ENCODE measurements around the gene SLC38A3. TPM values are rescaled to one million over a fixed set of nuclear protein-coding genes. Genes with fewer than 3 reads are reported as not detected.
A peak's percentile ranks its signal among the peaks of the same experiment; 100 is the strongest.

Gene SLC38A3
- total RNA-seq, 2 experiments from 2014 or later = 0.22 TPM; not detected in 1

DNA sequence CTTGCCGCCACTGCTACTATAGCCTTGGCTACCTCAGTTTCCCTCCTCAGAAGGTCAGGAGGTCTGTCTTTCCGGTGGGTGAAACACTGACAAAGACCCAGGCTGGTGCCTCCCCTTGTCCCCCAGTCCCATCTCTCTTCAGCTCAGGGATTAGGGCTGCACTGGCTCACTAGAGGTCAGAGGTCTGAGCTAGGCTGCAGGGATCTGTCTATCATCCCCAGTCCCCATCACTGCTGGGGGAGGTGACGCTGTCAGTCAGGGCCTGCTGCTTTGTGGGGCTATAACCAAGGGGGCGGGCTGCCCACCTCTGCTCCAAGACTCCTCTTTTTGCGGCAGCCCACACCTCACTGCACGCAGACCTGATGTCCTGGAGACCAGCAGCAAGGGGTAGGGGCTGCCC is 36.3 kb upstream of the SLC38A3 start:
- no peaks in the 10 kb centered on the region for H3K9me3 Mint-ChIP-seq
- ChIA-PET POLR2A (no interaction called here), CTCF (interaction anchor here (0.8 kb wide), 1 partner anchor 26 kb away, joined by 3 read pairs; no protein-coding TSS in a partner anchor)
- intact Hi-C loops (cut with micrococcal nuclease) = no loop called here
- TF ChIP-seq, protein P1, sequence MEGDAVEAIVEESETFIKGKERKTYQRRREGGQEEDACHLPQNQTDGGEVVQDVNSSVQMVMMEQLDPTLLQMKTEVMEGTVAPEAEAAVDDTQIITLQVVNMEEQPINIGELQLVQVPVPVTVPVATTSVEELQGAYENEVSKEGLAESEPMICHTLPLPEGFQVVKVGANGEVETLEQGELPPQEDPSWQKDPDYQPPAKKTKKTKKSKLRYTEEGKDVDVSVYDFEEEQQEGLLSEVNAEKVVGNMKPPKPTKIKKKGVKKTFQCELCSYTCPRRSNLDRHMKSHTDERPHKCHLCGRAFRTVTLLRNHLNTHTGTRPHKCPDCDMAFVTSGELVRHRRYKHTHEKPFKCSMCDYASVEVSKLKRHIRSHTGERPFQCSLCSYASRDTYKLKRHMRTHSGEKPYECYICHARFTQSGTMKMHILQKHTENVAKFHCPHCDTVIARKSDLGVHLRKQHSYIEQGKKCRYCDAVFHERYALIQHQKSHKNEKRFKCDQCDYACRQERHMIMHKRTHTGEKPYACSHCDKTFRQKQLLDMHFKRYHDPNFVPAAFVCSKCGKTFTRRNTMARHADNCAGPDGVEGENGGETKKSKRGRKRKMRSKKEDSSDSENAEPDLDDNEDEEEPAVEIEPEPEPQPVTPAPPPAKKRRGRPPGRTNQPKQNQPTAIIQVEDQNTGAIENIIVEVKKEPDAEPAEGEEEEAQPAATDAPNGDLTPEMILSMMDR (IDR thresholded peaks at IDR 0.05) = no peak
- DNase-seq (no peak), ATAC-seq (no peak)
- H3K4me3 Mint-ChIP-seq = no peak overlapping the region
- no peaks in the 10 kb centered on the region for H3K36me3 Mint-ChIP-seq (ENCODE audit: low read depth)
- H3K27ac Mint-ChIP-seq = no peak overlapping the region
- H3K27me3 Mint-ChIP-seq = no peaks in the 10 kb centered on the region
- peaks cover 1% of the 10 kb centered on the region for H3K4me1 Mint-ChIP-seq (ENCODE audit: low read depth)

DNA sequence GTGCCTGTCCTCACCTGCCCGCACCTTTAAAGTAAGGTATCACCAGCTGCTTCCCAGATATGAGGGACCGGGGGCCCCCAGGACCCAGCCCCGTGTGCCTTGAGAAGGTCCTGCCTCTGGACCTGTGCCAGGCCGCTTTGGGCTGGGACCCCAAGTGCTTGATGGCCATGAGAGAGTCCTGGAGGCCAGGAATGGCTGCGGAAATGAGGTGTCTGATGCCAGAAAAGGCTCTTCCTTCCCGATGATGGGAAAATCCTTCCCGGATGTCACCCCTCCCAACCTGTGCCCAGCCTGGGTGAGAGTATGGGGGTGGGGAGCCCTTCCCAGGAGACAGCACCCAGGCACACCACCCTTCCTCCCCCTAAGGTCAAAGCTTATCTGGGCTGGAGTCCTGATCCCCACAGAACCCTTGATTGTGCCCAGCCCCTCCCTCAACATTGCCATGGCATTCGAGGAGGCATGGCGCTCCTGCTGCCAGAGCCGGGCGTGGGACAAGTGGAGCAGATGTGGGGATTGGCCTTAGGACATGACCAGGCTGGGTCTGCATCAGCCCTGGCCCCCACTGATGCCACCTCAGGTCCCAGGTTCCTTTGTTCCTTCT is 35.7 kb upstream of the SLC38A3 start:
- H3K27ac Mint-ChIP-seq = no peak overlapping the region
- H3K36me3 Mint-ChIP-seq (ENCODE audit: low read depth) = no peaks in the 10 kb centered on the region
- no peak overlapping the region for H3K4me3 Mint-ChIP-seq
- ChIA-PET POLR2A (interaction anchor here (1.3 kb wide), 1 partner anchor 26 kb away, joined by 3 read pairs; no protein-coding TSS in a partner anchor), CTCF (interaction anchor here (0.8 kb wide), 1 partner anchor 25 kb away, joined by 3 read pairs; no protein-coding TSS in a partner anchor)
- H3K4me1 Mint-ChIP-seq (ENCODE audit: low read depth) = peaks cover 1% of the 10 kb centered on the region
- no peaks in the 10 kb centered on the region for H3K27me3 Mint-ChIP-seq
- DNase-seq = no peak
- no peaks in the 10 kb centered on the region for H3K9me3 Mint-ChIP-seq
- TF ChIP-seq, protein P1 (IDR thresholded peaks at IDR 0.05) = no peak
- no peak for ATAC-seq
- intact Hi-C loops (cut with micrococcal nuclease) = no loop called here

DNA sequence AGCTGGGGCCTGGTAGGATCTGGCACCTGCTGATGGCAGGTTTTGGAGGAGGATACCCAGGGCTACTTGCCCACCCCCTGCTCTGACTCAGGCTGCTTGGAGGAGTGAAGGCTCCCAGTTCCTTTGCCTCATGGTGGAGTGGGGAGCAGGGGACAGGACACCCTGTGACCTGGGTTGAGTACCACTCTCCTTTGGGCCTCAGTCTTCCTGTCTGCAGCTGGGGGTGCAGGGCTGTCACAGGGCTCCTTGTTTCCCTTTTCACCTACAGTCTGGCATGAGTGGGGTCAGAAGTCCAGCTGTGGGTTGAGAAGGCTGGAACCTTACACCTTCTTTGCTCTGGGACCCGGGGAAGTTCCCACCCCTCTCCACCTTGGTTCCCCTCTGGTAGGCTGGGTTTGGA is 35.2 kb upstream of the SLC38A3 start:
- no peaks in the 10 kb centered on the region for H3K9me3 Mint-ChIP-seq
- H3K4me3 Mint-ChIP-seq = no peak overlapping the region
- intact Hi-C loops (cut with micrococcal nuclease) = no loop called here
- no peak for DNase-seq
- H3K4me1 Mint-ChIP-seq (ENCODE audit: low read depth) = peaks cover 1% of the 10 kb centered on the region
- no peak overlapping the region for H3K27ac Mint-ChIP-seq
- ChIA-PET POLR2A (interaction anchor here (1.3 kb wide), 1 partner anchor 25 kb away, joined by 3 read pairs; no protein-coding TSS in a partner anchor), CTCF (no interaction called here)
- no peaks in the 10 kb centered on the region for H3K36me3 Mint-ChIP-seq (ENCODE audit: low read depth)
- H3K27me3 Mint-ChIP-seq = no peaks in the 10 kb centered on the region
- TF ChIP-seq, protein P1 (IDR thresholded peaks at IDR 0.05) = no peak
- ATAC-seq = no peak

DNA sequence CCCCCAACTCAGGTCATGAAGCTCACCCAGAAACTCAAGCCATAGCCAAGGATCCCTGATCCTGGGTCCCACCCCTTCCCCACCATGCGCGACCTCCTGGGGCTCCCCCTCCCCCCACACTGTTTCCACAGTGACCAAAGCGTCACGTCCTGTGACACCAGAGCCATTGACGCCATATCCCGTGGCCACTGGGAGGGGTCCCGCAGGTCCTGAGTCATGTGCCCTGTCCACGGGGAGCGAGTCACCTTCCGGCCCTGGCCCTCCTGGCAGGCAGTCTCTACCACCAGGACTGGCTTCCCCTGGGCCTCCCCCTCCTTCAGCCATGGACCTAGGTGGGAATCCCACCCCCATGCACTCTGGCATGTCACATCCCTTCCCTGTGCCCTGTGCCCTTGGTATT is 34.4 kb upstream of the SLC38A3 start:
- TF ChIP-seq, protein P1 (IDR thresholded peaks at IDR 0.05) = no peak
- Mint-ChIP-seq H3K4me1 (ENCODE audit: low read depth) (peaks cover 1% of the 10 kb centered on the region), H3K27ac (no peak overlapping the region), H3K27me3 (no peaks in the 10 kb centered on the region), H3K4me3 (no peak overlapping the region), H3K9me3 (no peaks in the 10 kb centered on the region), H3K36me3 (ENCODE audit: low read depth) (no peaks in the 10 kb centered on the region)
- ATAC-seq (peak; percentile 13), DNase-seq (no peak)
- ChIA-PET CTCF (no interaction called here), POLR2A (no interaction called here)
- intact Hi-C loops (cut with micrococcal nuclease) = no loop called here

DNA sequence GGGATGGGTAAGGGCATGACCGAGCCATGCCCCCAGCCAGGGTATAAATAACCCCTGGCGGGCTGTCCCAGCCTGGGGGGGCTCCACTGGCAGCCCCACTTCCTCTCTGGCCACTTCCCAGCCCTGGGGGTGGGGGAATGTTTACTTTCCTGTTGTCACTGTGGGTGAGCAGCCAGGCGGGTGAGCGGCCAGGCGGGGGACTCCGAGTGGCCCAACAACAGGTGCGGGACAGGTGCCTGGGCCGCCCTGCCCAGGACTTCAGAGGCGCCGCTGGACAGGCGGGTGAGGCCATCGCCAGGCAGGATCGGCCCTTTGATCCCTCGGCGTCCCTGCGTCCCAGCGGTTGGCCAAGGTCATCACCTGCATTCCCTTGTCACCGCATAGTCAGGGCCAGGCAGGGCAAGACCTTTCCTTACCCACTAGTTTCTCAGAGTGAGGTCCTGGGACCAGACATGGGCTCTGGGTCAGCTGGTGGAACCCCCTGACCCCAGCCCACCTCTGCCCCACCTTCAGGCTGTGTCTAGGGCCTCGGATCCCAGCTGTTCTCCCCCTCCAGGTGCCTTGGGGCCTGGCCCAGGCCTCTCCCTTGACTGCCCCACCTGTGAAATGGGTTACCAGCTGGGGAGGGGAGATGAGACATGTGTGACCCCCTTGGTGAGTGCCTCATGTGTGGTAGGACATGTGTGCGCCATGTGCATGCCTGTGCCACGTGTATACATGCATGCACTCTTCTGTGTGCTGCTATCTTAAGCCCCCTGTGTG is 33.4 kb upstream of the SLC38A3 start:
- H3K9me3 Mint-ChIP-seq = no peaks in the 10 kb centered on the region
- peaks cover 1% of the 10 kb centered on the region for H3K4me1 Mint-ChIP-seq (ENCODE audit: low read depth)
- ATAC-seq (no peak), DNase-seq (no peak)
- no peaks in the 10 kb centered on the region for H3K36me3 Mint-ChIP-seq (ENCODE audit: low read depth)
- ChIA-PET POLR2A (interaction anchor here (1.7 kb wide), 1 partner anchor 14 kb away, joined by 5 read pairs; no protein-coding TSS in a partner anchor), CTCF (interaction anchor here (1.0 to 1.8 kb wide), 3 partner anchors 17 to 49 kb away, joined by 3 to 7 read pairs (median 5); no protein-coding TSS in a partner anchor)
- H3K27me3 Mint-ChIP-seq = no peaks in the 10 kb centered on the region
- TF ChIP-seq, protein P1 (IDR thresholded peaks at IDR 0.05) = no peak
- intact Hi-C loops (cut with micrococcal nuclease) = no loop called here
- no peak overlapping the region for H3K27ac Mint-ChIP-seq
- H3K4me3 Mint-ChIP-seq = no peak overlapping the region

Data from activated CD8-positive, alpha-beta T cell treated with anti-CD3 and anti-CD28 coated beads for 36 hours (primary cell).